ENCODE results near the gene CATSPERD.

DNA sequence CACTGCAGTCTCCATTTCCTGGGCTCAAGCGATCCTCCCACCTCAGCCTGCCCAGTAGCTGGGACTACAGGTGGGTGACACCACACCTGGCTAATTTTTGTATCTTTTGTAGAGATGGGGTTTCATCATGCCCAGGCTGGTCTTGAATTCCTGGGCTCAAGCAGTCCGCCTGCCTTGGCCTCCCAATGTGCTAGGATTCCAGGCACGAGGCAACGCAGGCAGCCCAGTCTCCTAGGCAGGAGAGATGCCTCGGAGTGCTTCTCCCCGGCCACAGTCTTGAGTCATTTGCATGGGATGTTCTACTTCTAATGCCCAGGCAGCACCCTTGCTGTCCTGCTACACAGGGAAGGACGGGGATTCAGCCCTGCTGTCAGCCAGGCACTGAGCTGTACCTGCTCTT lies 48.8 kb upstream of the CATSPERD start:
- TF ChIP-seq, protein P1, sequence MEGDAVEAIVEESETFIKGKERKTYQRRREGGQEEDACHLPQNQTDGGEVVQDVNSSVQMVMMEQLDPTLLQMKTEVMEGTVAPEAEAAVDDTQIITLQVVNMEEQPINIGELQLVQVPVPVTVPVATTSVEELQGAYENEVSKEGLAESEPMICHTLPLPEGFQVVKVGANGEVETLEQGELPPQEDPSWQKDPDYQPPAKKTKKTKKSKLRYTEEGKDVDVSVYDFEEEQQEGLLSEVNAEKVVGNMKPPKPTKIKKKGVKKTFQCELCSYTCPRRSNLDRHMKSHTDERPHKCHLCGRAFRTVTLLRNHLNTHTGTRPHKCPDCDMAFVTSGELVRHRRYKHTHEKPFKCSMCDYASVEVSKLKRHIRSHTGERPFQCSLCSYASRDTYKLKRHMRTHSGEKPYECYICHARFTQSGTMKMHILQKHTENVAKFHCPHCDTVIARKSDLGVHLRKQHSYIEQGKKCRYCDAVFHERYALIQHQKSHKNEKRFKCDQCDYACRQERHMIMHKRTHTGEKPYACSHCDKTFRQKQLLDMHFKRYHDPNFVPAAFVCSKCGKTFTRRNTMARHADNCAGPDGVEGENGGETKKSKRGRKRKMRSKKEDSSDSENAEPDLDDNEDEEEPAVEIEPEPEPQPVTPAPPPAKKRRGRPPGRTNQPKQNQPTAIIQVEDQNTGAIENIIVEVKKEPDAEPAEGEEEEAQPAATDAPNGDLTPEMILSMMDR (IDR thresholded peaks at IDR 0.05): no peak
- TF ChIP-seq POLR2AphosphoS5 (IDR thresholded peaks at IDR 0.05): no peak
- TF ChIP-seq POLR2A (IDR thresholded peaks at IDR 0.05): no peak

Measured in breast epithelium (tissue), 3 donors.